SU-DHL-6 (cell line): ENCODE results near the gene ADAMTS14.

Source experiments
- EZH2phosphoT487 ChIP-seq: fragments of 200-600 bp; sonication (generic), shearing (Covaris generic); conservative IDR thresholded peaks from 2 replicates; pipeline ENCODE4 v1.6.1; 2018; ENCODE audit warnings: mild to moderate bottlenecking, antibody characterized with exemption, low read length, moderate library complexity, mixed read lengths
- TF ChIP-seq, protein P1 (sequence below): fragments of 200-600 bp; sonication (generic); IDR thresholded peaks from one replicate; pipeline ENCODE4 v1.5.1; 2017; ENCODE audit warnings: antibody characterized with exemption, mild to moderate bottlenecking, low read length, moderate library complexity; ENCODE audit not compliant: insufficient read depth, poor library complexity, severe bottlenecking

DNA sequence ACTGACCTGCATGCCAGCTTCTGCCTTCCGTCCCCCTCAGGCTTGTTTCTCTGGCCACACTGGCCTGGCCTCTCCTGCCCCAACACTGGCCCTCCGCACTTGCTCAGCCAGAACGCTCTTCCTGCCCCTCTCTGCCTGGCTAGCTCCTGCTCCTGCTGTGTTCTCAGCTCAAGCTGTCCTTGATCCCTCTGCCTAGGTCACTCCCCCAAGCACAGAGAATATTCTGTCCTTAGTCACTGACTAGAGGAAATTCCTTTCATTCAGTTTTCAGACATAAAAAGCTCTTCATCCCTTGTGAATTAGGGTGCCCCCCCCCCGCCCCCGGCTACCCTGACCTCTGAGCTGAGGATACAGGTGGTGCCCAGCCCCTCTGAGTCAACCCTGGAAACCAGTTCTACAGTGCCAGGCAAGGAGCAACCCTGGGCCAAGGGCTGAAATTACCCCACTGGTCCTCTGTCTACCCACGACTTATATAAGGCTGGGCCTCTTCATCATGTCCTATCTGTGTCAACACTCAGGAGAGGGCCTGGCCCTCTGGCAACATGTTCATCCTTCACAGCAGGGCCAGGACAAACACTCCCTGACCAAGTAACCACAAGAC is 136.8 kb downstream of the ADAMTS14 start:
- TF ChIP-seq, protein P1, sequence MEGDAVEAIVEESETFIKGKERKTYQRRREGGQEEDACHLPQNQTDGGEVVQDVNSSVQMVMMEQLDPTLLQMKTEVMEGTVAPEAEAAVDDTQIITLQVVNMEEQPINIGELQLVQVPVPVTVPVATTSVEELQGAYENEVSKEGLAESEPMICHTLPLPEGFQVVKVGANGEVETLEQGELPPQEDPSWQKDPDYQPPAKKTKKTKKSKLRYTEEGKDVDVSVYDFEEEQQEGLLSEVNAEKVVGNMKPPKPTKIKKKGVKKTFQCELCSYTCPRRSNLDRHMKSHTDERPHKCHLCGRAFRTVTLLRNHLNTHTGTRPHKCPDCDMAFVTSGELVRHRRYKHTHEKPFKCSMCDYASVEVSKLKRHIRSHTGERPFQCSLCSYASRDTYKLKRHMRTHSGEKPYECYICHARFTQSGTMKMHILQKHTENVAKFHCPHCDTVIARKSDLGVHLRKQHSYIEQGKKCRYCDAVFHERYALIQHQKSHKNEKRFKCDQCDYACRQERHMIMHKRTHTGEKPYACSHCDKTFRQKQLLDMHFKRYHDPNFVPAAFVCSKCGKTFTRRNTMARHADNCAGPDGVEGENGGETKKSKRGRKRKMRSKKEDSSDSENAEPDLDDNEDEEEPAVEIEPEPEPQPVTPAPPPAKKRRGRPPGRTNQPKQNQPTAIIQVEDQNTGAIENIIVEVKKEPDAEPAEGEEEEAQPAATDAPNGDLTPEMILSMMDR = no peak
- TF ChIP-seq EZH2phosphoT487 = no peak
